GM12878 (cell line): ENCODE data around the gene PRR12. TPM values are rescaled to one million over a fixed set of nuclear protein-coding genes. Genes with fewer than 3 reads are reported as not detected.

Experiments used
- EGR1 ChIP-seq, 2 experiments: IDR thresholded peaks; 1 replicate in 1 of 2; 2 replicates in 1 of 2; pipeline ENCODE4 v1.6.1; 2011 to 2012; ENCODE audit warnings: low read depth in 2 of 2, low read length in 2 of 2, borderline replicate concordance in 1 of 2, mild to moderate bottlenecking in 1 of 2, moderate library complexity in 1 of 2
- ETV6 ChIP-seq, 2 experiments: fragments of 450-650 bp in 1 of 2; IDR thresholded peaks in 1 of 2; conservative IDR thresholded peaks in 1 of 2; 2 replicates each; pipeline ENCODE4 v1.6.1; 2014; ENCODE audit warnings: antibody characterized with exemption in 1 of 2, borderline replicate concordance in 1 of 2, low read depth in 1 of 2, mild to moderate bottlenecking in 1 of 2, moderate library complexity in 1 of 2
- IKZF2 ChIP-seq, 2 experiments: fragments of 450-650 bp; IDR thresholded peaks; 2 replicates each; pipeline ENCODE4 v1.6.1; 2017; ENCODE audit warnings: mild to moderate bottlenecking in 2 of 2, moderate library complexity in 2 of 2
- NR2C1 ChIP-seq: fragments of 450-650 bp; IDR thresholded peaks from 2 replicates; pipeline ENCODE4 v1.6.1; 2017; ENCODE audit warnings: antibody characterized with exemption, mild to moderate bottlenecking, moderate library complexity
- NR2F1 ChIP-seq: fragments of 450-650 bp; conservative IDR thresholded peaks from 2 replicates; pipeline ENCODE4 v1.6.1; 2017; ENCODE audit warnings: mild to moderate bottlenecking
- PAX5 ChIP-seq: IDR thresholded peaks from 2 replicates; pipeline ENCODE4 v1.6.1; 2011; ENCODE audit warnings: low read depth, low read length, borderline replicate concordance
- POU2F2 ChIP-seq: IDR thresholded peaks from 3 replicates; pipeline ENCODE4 v1.6.1; 2011; ENCODE audit warnings: low read depth, mild to moderate bottlenecking, low read length, borderline replicate concordance
- RAD21 ChIP-seq: IDR thresholded peaks from 2 replicates; pipeline ENCODE4 v1.6.1; 2011; ENCODE audit warnings: mild to moderate bottlenecking, low read depth, low read length, moderate library complexity; ENCODE audit not compliant: insufficient read depth
- SMC3 ChIP-seq: IDR thresholded peaks from 2 replicates; pipeline ENCODE4 v1.6.1; 2011; ENCODE audit warnings: low read length, improper control_type of control experiment, borderline replicate concordance
- YY1 ChIP-seq: IDR thresholded peaks from 2 replicates; pipeline ENCODE4 v1.6.1; 2011; ENCODE audit warnings: low read depth, mild to moderate bottlenecking, low read length
- polyA plus RNA-seq, 11 experiments: library from polyadenylated mRNA; depleted of rRNA in 4 of 11; unstranded in 6 of 11; stranded (reverse) in 5 of 11; fragments of >200 nt; fragmentation: Nextera tagmentation in 4 of 11; fragmentation: Illumina TruSeq in 1 of 11; extraction: Ambion mirVana in 4 of 11; extraction: Trizol in 1 of 11; gene quantifications; 1 replicate in 1 of 11; 2 replicates in 10 of 11; pipeline versions ENCODE4 v1.2.1 to v1.2.3, GENCODE V29; 2011 to 2016; ENCODE audit warnings: inconsistent platforms in 2 of 11, missing spikeins in 2 of 11, low read depth in 1 of 11
- total RNA-seq, 4 experiments: library from RNA; depleted of rRNA in 3 of 4; stranded (reverse); fragments of >200 nt in 3 of 4; fragmentation: Illumina TruSeq in 1 of 4; extraction: Trizol in 1 of 4; gene quantifications; 2 replicates each; pipeline versions ENCODE4 v1.2.1 to v1.2.3, GENCODE V29; 2013 to 2021
- TF ChIP-seq, protein P1 (sequence below): fragments of 450-650 bp; IDR thresholded peaks from 2 replicates; pipeline ENCODE4 v1.6.1; 2016; ENCODE audit warnings: mild to moderate bottlenecking, moderate library complexity, borderline replicate concordance
- TF ChIP-seq, protein P2 (sequence below): fragments of 450-650 bp; IDR thresholded peaks from 2 replicates; pipeline ENCODE4 v1.6.1; 2016; ENCODE audit warnings: mild to moderate bottlenecking
- TF ChIP-seq, protein P3 (sequence below): IDR thresholded peaks from 2 replicates; pipeline ENCODE4 v1.6.1; 2011; ENCODE audit warnings: mild to moderate bottlenecking, low read depth, low read length, moderate library complexity; ENCODE audit not compliant: insufficient replicate concordance
- TF ChIP-seq, protein P4 (sequence below): fragments of 450-650 bp; IDR thresholded peaks from 2 replicates; pipeline ENCODE4 v1.6.1; 2016; ENCODE audit warnings: mild to moderate bottlenecking

PRR12 gene
- total and polyA plus RNA-seq, 10 of the 15 experiments (the other 5 are each of a cell fraction or from before 2014, with no cell fraction given), result 0.02 to 25.3 (median 1.6) TPM

DNA sequence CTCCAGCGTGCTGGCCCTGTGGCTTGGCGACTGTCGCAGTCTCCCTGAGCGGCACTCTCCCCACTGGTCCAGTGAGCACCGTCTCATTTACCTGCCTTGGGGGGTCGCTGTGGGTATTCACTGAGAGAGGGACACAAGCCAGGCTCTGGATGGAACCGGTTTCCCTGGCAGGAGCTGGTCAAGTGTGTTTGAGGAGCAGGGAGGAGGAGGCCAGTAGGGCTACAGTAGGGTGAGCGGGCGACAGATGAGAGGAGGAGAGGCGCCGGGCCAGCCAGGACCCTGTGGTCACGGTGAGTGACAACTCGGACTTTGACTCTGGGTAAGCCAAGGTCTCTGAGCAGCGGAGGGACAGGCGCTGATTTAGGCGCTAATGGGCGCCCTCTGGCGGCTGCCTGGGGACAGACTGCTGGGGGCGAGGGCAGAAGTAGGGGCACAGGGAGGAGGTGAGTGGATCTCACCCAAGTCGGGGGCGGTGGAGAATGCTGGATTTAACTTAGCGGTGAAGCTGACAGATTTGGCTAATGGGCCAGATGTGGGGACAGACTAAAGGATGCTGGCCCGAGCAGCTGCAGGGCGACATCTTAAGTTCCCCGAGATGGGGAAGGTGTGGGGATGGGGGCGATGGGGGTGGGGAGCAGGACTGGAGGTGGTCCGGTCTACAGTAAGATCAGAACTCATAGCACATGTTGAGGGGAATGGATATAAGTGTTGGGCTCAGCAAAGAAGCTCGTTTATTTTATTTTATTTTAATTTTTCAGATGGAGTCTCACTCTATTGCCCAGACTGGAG, 81.3 kb downstream of the PRR12 start (continued):
- peak in 1 of 2 experiments; percentile 48; a peak in 1 of 3 replicates for TF ChIP-seq EGR1 (IDR thresholded peaks at IDR 0.05; ENCODE audit: borderline replicate concordance in 1 of 2, low read depth in 2 of 2, low read length in 2 of 2)
- TF ChIP-seq NR2F1, result peak; percentile 51; the same call in 1 of the 2 replicates
- TF ChIP-seq YY1, result peak; percentile 70; the same call in 1 of the 2 replicates
- TF ChIP-seq, protein P1, sequence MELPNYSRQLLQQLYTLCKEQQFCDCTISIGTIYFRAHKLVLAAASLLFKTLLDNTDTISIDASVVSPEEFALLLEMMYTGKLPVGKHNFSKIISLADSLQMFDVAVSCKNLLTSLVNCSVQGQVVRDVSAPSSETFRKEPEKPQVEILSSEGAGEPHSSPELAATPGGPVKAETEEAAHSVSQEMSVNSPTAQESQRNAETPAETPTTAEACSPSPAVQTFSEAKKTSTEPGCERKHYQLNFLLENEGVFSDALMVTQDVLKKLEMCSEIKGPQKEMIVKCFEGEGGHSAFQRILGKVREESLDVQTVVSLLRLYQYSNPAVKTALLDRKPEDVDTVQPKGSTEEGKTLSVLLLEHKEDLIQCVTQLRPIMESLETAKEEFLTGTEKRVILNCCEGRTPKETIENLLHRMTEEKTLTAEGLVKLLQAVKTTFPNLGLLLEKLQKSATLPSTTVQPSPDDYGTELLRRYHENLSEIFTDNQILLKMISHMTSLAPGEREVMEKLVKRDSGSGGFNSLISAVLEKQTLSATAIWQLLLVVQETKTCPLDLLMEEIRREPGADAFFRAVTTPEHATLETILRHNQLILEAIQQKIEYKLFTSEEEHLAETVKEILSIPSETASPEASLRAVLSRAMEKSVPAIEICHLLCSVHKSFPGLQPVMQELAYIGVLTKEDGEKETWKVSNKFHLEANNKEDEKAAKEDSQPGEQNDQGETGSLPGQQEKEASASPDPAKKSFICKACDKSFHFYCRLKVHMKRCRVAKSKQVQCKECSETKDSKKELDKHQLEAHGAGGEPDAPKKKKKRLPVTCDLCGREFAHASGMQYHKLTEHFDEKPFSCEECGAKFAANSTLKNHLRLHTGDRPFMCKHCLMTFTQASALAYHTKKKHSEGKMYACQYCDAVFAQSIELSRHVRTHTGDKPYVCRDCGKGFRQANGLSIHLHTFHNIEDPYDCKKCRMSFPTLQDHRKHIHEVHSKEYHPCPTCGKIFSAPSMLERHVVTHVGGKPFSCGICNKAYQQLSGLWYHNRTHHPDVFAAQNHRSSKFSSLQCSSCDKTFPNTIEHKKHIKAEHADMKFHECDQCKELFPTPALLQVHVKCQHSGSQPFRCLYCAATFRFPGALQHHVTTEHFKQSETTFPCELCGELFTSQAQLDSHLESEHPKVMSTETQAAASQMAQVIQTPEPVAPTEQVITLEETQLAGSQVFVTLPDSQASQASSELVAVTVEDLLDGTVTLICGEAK, result no peak
- TF ChIP-seq ETV6 (conservative IDR thresholded peaks at IDR 0.05 in 1 of 2, IDR thresholded peaks at IDR 0.05 in 1 of 2; ENCODE audit: borderline replicate concordance in 1 of 2, low read depth in 1 of 2), result no peak
- no peak for TF ChIP-seq NR2C1
- TF ChIP-seq, protein P2, sequence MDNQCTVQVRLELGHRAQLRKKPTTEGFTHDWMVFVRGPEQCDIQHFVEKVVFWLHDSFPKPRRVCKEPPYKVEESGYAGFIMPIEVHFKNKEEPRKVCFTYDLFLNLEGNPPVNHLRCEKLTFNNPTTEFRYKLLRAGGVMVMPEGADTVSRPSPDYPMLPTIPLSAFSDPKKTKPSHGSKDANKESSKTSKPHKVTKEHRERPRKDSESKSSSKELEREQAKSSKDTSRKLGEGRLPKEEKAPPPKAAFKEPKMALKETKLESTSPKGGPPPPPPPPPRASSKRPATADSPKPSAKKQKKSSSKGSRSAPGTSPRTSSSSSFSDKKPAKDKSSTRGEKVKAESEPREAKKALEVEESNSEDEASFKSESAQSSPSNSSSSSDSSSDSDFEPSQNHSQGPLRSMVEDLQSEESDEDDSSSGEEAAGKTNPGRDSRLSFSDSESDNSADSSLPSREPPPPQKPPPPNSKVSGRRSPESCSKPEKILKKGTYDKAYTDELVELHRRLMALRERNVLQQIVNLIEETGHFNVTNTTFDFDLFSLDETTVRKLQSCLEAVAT, result 0 out of 2 replicates have a peak, but pooled peaks have one; percentile 52
- TF ChIP-seq POU2F2, result peak; percentile 53; the same call in 1 of the 3 replicates
- TF ChIP-seq, protein P3, sequence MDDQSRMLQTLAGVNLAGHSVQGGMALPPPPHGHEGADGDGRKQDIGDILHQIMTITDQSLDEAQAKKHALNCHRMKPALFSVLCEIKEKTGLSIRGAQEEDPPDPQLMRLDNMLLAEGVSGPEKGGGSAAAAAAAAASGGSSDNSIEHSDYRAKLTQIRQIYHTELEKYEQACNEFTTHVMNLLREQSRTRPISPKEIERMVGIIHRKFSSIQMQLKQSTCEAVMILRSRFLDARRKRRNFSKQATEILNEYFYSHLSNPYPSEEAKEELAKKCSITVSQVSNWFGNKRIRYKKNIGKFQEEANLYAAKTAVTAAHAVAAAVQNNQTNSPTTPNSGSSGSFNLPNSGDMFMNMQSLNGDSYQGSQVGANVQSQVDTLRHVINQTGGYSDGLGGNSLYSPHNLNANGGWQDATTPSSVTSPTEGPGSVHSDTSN, result peak; percentile 86
- peak; percentile 63 for TF ChIP-seq RAD21
- TF ChIP-seq, protein P4, sequence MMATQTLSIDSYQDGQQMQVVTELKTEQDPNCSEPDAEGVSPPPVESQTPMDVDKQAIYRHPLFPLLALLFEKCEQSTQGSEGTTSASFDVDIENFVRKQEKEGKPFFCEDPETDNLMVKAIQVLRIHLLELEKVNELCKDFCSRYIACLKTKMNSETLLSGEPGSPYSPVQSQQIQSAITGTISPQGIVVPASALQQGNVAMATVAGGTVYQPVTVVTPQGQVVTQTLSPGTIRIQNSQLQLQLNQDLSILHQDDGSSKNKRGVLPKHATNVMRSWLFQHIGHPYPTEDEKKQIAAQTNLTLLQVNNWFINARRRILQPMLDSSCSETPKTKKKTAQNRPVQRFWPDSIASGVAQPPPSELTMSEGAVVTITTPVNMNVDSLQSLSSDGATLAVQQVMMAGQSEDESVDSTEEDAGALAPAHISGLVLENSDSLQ, result peak; percentile 95
- no peak; a peak in 1 of 4 replicates for TF ChIP-seq IKZF2 (IDR thresholded peaks at IDR 0.05)
- TF ChIP-seq SMC3, result peak; percentile 64
- TF ChIP-seq PAX5, result peak; percentile 58; the same call in 1 of the 2 replicates
